GM12878 (cell line): ENCODE data around the gene RREB1. TPM values are rescaled to one million over a fixed set of nuclear protein-coding genes. Genes with fewer than 3 reads are reported as not detected.

Experiments
- ATAC-seq: fragments of 200-7000 bp; cut with Tn5 transposase; 3 replicates; pipeline ENCODE4 v1.9.1; 2020; ENCODE audit warnings: mild to moderate bottlenecking, moderate library complexity
- BruUV-seq: library from RNA; stranded (reverse); fragments of 400-500 nt; replicated peaks from 2 replicates; lab custom pipeline; 2021; lab: Mats Ljungman, UMichigan
- CTCF ChIA-PET: fragments of 300-600 bp; sonication (Branson Sonifier 250); formaldehyde crosslinking; extraction: SDS; loops from one replicate; lab custom pipeline; 2021; ENCODE audit warnings: inconsistent platforms; lab: Yijun Ruan, JAX
- POLR2A ChIA-PET: fragments of 350-600 bp; formaldehyde crosslinking; extraction: SDS; loops from one replicate; lab custom pipeline; 2021; ENCODE audit warnings: inconsistent platforms; lab: Charles Lee
- RAD21 ChIA-PET: fragments of 300-600 bp; sonication (Branson Sonifier 250); formaldehyde crosslinking; loops from one replicate; lab custom pipeline; 2023; ENCODE audit warnings: antibody characterized with exemption; ENCODE audit not compliant: unreplicated experiment; lab: Charles Lee
- SMC1A ChIA-PET: fragments of 300-600 bp; sonication (Branson Sonifier 250); formaldehyde crosslinking; loops from one replicate; lab custom pipeline; 2023; ENCODE audit not compliant: unreplicated experiment, uncharacterized antibody; lab: Charles Lee
- DNase-seq: peaks from one replicate; pipeline ENCODE4 v3.0.0-alpha.2; 2011; ENCODE audit warnings: low read depth, low spot score
- FAIRE-seq: peaks from 3 replicates; lab custom pipeline; 2011; peaks lifted over from hg19 to GRCh38; lab: Jason Lieb, UNC
- H2AFZ ChIP-seq: 2 replicates; pipeline ENCODE4 v1.6.0; 2011; ENCODE audit warnings: low read depth, low read length, control low read depth; ENCODE audit not compliant: control insufficient read depth
- H3K27ac ChIP-seq: 2 replicates; pipeline ENCODE4 v1.5.1; 2011; ENCODE audit warnings: control low read depth; ENCODE audit not compliant: control insufficient read depth, insufficient read depth
- H3K27me3 ChIP-seq, 2 experiments: replicated peaks in 1 of 2; 2 replicates each; pipeline versions ENCODE4 v1.6.0 to v1.6.1; 2011; ENCODE audit warnings: low read length in 1 of 2; ENCODE audit not compliant: control insufficient read depth in 2 of 2, insufficient read depth in 2 of 2
- H3K36me3 ChIP-seq, 2 experiments: 2 replicates each; pipeline ENCODE4 v1.5.1; 2011; ENCODE audit warnings: low read length in 1 of 2; ENCODE audit not compliant: control insufficient read depth in 2 of 2, insufficient read depth in 2 of 2
- H3K4me1 ChIP-seq: 2 replicates; pipeline ENCODE4 v1.6.1; 2011; ENCODE audit warnings: mild to moderate bottlenecking, low read length, moderate library complexity, mixed read lengths; ENCODE audit not compliant: control insufficient read depth, insufficient read depth
- H3K4me2 ChIP-seq: 2 replicates; pipeline ENCODE4 v1.6.0; 2011; ENCODE audit warnings: control low read depth; ENCODE audit not compliant: control insufficient read depth, insufficient read depth
- H3K4me3 ChIP-seq: fragments of 200-600 bp; sonication (generic); 2 replicates; pipeline ENCODE4 v1.5.1; 2016
- H3K79me2 ChIP-seq: 2 replicates; pipeline ENCODE4 v1.6.0; 2011; ENCODE audit warnings: low read length; ENCODE audit not compliant: control insufficient read depth, insufficient read depth
- H3K9ac ChIP-seq: 2 replicates; pipeline ENCODE4 v1.8.0; 2011; ENCODE audit warnings: low read length, control low read depth, mixed read lengths; ENCODE audit not compliant: control insufficient read depth, insufficient read depth
- H3K9me3 ChIP-seq: replicated peaks from 3 replicates; pipeline ENCODE4 v1.5.1; 2011; ENCODE audit warnings: mild to moderate bottlenecking, low read length; ENCODE audit not compliant: control insufficient read depth, insufficient read depth
- H4K20me1 ChIP-seq: 2 replicates; pipeline ENCODE4 v1.6.0; 2011; ENCODE audit not compliant: control insufficient read depth, insufficient read depth
- HDAC2 ChIP-seq: fragments of 200-600 bp; sonication (generic); IDR thresholded peaks from 2 replicates; pipeline ENCODE4 v1.6.1; 2017
- HDAC6 ChIP-seq: fragments of 200-600 bp; sonication (generic); IDR thresholded peaks from one replicate; pipeline ENCODE4 v1.8.0; 2017; ENCODE audit warnings: antibody characterized with exemption; ENCODE audit not compliant: unreplicated experiment
- KAT2A ChIP-seq: conservative IDR thresholded peaks from 2 replicates; pipeline ENCODE4 v1.6.1; 2011; ENCODE audit warnings: low read depth, low read length; ENCODE audit not compliant: control insufficient read depth
- MAX ChIP-seq: IDR thresholded peaks from 2 replicates; pipeline ENCODE4 v1.6.1; 2012; ENCODE audit warnings: low read depth, low read length, improper control_type of control experiment
- MYB ChIP-seq: fragments of 150-350 bp; IDR thresholded peaks from 2 replicates; pipeline ENCODE4 v1.6.1; 2014; ENCODE audit warnings: mild to moderate bottlenecking, low read depth, low read length, borderline replicate concordance
- NBN ChIP-seq: fragments of 450-650 bp; IDR thresholded peaks from 2 replicates; pipeline ENCODE4 v1.6.1; 2016
- RB1 ChIP-seq: fragments of 450-650 bp; formaldehyde crosslinking; IDR thresholded peaks from 2 replicates; pipeline ENCODE4 v1.6.1; 2017; ENCODE audit warnings: mild to moderate bottlenecking, borderline replicate concordance
- RELB ChIP-seq: fragments of 450-650 bp; IDR thresholded peaks from 2 replicates; pipeline ENCODE4 v1.6.1; 2017; ENCODE audit warnings: low read depth, mild to moderate bottlenecking, moderate library complexity
- SIN3A ChIP-seq: IDR thresholded peaks from 2 replicates; pipeline ENCODE4 v1.6.1; 2012; ENCODE audit warnings: low read depth, low read length, improper control_type of control experiment
- USF1 ChIP-seq: IDR thresholded peaks from 2 replicates; pipeline ENCODE4 v1.6.1; 2011; ENCODE audit warnings: borderline replicate concordance, low read depth, mild to moderate bottlenecking, moderate library complexity, mixed read lengths, low read length; ENCODE audit not compliant: insufficient read depth; ENCODE audit errors: extremely low read length
- WGBS: methylation state at CpG from one replicate; pipeline ENCODE4 v1.1.6; 2016; ENCODE audit warnings: low lambda C conversion rate; ENCODE audit not compliant: insufficient replicate concordance, insufficient coverage; ENCODE audit errors: missing lambda C conversion rate; 5-methylcytosine and 5-hydroxymethylcytosine counted together
- in situ Hi-C: fragments of 300-500 bp; cut with MboI; formaldehyde crosslinking; loops from 9 replicates; pipeline ENCODE4 v1.14.3; 2018; ENCODE audit warnings: mixed read lengths
- intact Hi-C: fragments of 100-400 bp; cut with micrococcal nuclease; formaldehyde crosslinking; loops from one replicate; pipeline ENCODE4 v1.14.2; 2022; ENCODE audit not compliant: unreplicated experiment
- polyA plus RNA-seq, 11 experiments: library from polyadenylated mRNA; depleted of rRNA in 4 of 11; unstranded in 6 of 11; stranded (reverse) in 5 of 11; fragments of >200 nt; fragmentation: Nextera tagmentation in 4 of 11; fragmentation: Illumina TruSeq in 1 of 11; extraction: Ambion mirVana in 4 of 11; extraction: Trizol in 1 of 11; gene quantifications; 1 replicate in 1 of 11; 2 replicates in 10 of 11; pipeline versions ENCODE4 v1.2.1 to v1.2.3, GENCODE V29; 2011 to 2016; ENCODE audit warnings: inconsistent platforms in 2 of 11, missing spikeins in 2 of 11, low read depth in 1 of 11
- total RNA-seq, 4 experiments: library from RNA; depleted of rRNA in 3 of 4; stranded (reverse); fragments of >200 nt in 3 of 4; fragmentation: Illumina TruSeq in 1 of 4; extraction: Trizol in 1 of 4; gene quantifications; 2 replicates each; pipeline versions ENCODE4 v1.2.1 to v1.2.3, GENCODE V29; 2013 to 2021
- TF ChIP-seq, protein P1 (sequence below): fragments of 450-650 bp; IDR thresholded peaks from 2 replicates; pipeline ENCODE4 v1.6.1; 2018; ENCODE audit warnings: borderline replicate concordance, mild to moderate bottlenecking; ENCODE audit not compliant: partially characterized antibody
- TF ChIP-seq, protein P2 (sequence below), 3 experiments: IDR thresholded peaks in 2 of 3; conservative IDR thresholded peaks in 1 of 3; 2 replicates each; pipeline ENCODE4 v1.5.1; 2011; ENCODE audit warnings: low read depth in 3 of 3, low read length in 3 of 3, mild to moderate bottlenecking in 3 of 3, control low read depth in 2 of 3, moderate library complexity in 2 of 3, inconsistent platforms in 1 of 3, mixed read lengths in 1 of 3; ENCODE audit not compliant: control insufficient read depth in 2 of 3, insufficient read depth in 1 of 3; ENCODE audit errors: extremely low read depth in 1 of 3
- TF ChIP-seq, protein P3 (sequence below): IDR thresholded peaks from 2 replicates; pipeline ENCODE4 v1.6.1; 2011; ENCODE audit warnings: low read depth, low read length, improper control_type of control experiment, borderline replicate concordance
- TF ChIP-seq, protein P4 (sequence below): IDR thresholded peaks from 2 replicates; pipeline ENCODE4 v1.6.1; 2012; ENCODE audit warnings: low read depth, low read length, improper control_type of control experiment

The RREB1 gene
- total and polyA plus RNA-seq, 10 of the 15 experiments (the other 5 are each of a cell fraction or from before 2014, with no cell fraction given) = 1.9 to 30.3 (median 8.6) TPM

- H3K4me1 ChIP-seq = no peaks in the 10 kb centered on the region
- H4K20me1 ChIP-seq = no peaks in the 10 kb centered on the region; the same call in 1 of the 2 replicates
- intact Hi-C loops (no loop called here), in situ Hi-C loops (no loop called here)
- no peak overlapping the region for H3K27ac ChIP-seq
- no peaks in the 10 kb centered on the region; the same call in 1 of the 2 replicates for H3K79me2 ChIP-seq
- no peak overlapping the region for H3K9ac ChIP-seq
- no peak overlapping the region for H2AFZ ChIP-seq
- DNase-seq = no peak
- POLR2A ChIA-PET = no interaction called here
- CTCF ChIA-PET = interaction anchor here (1.0 kb wide), 1 partner anchor 572 kb away, joined by 3 read pairs; no protein-coding TSS in a partner anchor
- no peak for FAIRE-seq
- SMC1A ChIA-PET = interaction anchor here (0.6 to 1.1 kb wide), 3 partner anchors 162 to 572 kb away, joined by 3 read pairs; no protein-coding TSS in a partner anchor
- H3K4me3 ChIP-seq = no peak overlapping the region
- H3K4me2 ChIP-seq = no peak overlapping the region
- no TSS peak for BruUV-seq
- no peaks in the 10 kb centered on the region for H3K27me3 ChIP-seq
- WGBS = 100% methylated on average over 2 of the region's 2 CpGs
- ATAC-seq = no peak
- RAD21 ChIA-PET = no interaction called here
- H3K9me3 ChIP-seq = no peaks in the 10 kb centered on the region
- peaks cover 38 to 47% of the 10 kb centered on the region in 2 experiments for H3K36me3 ChIP-seq
- TF ChIP-seq RB1 = no peak
- TF ChIP-seq MAX = no peak
- TF ChIP-seq RELB = no peak
- TF ChIP-seq, protein P1, sequence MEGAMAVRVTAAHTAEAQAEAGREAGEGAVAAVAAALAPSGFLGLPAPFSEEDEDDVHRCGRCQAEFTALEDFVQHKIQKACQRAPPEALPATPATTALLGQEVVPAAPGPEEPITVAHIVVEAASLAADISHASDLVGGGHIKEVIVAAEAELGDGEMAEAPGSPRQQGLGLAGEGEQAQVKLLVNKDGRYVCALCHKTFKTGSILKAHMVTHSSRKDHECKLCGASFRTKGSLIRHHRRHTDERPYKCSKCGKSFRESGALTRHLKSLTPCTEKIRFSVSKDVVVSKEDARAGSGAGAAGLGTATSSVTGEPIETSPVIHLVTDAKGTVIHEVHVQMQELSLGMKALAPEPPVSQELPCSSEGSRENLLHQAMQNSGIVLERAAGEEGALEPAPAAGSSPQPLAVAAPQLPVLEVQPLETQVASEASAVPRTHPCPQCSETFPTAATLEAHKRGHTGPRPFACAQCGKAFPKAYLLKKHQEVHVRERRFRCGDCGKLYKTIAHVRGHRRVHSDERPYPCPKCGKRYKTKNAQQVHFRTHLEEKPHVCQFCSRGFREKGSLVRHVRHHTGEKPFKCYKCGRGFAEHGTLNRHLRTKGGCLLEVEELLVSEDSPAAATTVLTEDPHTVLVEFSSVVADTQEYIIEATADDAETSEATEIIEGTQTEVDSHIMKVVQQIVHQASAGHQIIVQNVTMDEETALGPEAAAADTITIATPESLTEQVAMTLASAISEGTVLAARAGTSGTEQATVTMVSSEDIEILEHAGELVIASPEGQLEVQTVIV = no peak
- no peak for TF ChIP-seq KAT2A
- TF ChIP-seq, protein P2, sequence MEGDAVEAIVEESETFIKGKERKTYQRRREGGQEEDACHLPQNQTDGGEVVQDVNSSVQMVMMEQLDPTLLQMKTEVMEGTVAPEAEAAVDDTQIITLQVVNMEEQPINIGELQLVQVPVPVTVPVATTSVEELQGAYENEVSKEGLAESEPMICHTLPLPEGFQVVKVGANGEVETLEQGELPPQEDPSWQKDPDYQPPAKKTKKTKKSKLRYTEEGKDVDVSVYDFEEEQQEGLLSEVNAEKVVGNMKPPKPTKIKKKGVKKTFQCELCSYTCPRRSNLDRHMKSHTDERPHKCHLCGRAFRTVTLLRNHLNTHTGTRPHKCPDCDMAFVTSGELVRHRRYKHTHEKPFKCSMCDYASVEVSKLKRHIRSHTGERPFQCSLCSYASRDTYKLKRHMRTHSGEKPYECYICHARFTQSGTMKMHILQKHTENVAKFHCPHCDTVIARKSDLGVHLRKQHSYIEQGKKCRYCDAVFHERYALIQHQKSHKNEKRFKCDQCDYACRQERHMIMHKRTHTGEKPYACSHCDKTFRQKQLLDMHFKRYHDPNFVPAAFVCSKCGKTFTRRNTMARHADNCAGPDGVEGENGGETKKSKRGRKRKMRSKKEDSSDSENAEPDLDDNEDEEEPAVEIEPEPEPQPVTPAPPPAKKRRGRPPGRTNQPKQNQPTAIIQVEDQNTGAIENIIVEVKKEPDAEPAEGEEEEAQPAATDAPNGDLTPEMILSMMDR (IDR thresholded peaks at IDR 0.05 in 2 of 3, conservative IDR thresholded peaks at IDR 0.05 in 1 of 3; ENCODE audit: control insufficient read depth in 2 of 3, extremely low read depth in 1 of 3, insufficient read depth in 1 of 3, low read depth in 3 of 3, low read length in 3 of 3) = no peak
- TF ChIP-seq, protein P3, sequence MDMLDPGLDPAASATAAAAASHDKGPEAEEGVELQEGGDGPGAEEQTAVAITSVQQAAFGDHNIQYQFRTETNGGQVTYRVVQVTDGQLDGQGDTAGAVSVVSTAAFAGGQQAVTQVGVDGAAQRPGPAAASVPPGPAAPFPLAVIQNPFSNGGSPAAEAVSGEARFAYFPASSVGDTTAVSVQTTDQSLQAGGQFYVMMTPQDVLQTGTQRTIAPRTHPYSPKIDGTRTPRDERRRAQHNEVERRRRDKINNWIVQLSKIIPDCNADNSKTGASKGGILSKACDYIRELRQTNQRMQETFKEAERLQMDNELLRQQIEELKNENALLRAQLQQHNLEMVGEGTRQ = no peak
- TF ChIP-seq HDAC2 = no peak
- TF ChIP-seq NBN = no peak
- TF ChIP-seq SIN3A = no peak
- TF ChIP-seq, protein P4, sequence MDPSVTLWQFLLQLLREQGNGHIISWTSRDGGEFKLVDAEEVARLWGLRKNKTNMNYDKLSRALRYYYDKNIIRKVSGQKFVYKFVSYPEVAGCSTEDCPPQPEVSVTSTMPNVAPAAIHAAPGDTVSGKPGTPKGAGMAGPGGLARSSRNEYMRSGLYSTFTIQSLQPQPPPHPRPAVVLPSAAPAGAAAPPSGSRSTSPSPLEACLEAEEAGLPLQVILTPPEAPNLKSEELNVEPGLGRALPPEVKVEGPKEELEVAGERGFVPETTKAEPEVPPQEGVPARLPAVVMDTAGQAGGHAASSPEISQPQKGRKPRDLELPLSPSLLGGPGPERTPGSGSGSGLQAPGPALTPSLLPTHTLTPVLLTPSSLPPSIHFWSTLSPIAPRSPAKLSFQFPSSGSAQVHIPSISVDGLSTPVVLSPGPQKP = no peak
- TF ChIP-seq HDAC6 = no peak
- TF ChIP-seq MYB = no peak
- TF ChIP-seq USF1 = no peak
Measured at GRCh38 chr6:7249391-7249790, 141.6 kb downstream of the RREB1 start.
